GM18519 (cell line): ENCODE results near the gene TUBB1.

Source experiments
- ATAC-seq: cut with Tn5 transposase; IDR thresholded peaks from one replicate; pipeline ENCODE4 v1.9.1; 2021; ENCODE audit warnings: mild to moderate bottlenecking, moderate library complexity; ENCODE audit not compliant: unreplicated experiment, low FRiP score

TUBB1 gene

DNA sequence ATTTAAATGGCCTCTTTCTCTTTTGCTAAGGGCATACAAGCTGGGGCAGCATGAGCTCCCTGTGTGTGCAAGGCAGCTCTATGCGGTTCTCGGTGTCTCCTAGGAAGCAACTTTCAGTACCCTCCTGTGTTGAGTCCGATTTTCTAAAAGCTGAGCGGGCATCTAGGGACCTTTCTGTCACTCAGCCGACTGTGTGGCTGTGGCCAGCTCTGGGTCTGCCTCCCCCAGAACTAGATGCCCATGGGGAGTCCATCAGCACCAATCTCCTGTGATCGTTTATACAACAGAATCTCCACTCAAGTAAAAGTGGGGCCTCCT, 30.7 kb upstream of the TUBB1 start:
- no peak for ATAC-seq

DNA sequence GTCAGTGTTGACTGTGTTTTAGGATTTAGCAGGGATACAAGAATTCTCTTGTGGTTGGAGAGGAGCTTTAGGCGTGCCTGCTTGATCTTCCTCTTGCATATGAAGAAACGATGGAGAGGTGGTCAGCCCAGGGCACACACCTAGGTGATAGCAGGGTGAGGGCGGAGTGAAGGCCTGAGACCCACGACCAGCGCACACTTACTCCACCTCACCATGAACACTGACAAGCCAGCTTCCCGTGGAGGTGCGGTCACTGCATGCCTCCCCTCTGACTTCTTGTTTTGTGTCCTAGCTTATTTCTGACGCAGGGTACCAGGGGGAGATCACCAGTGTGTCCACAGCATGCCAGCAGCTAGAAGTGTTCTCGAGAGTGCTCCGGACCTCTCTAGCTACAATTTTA, 30.0 kb upstream of the TUBB1 start:
- ATAC-seq, result no peak

DNA sequence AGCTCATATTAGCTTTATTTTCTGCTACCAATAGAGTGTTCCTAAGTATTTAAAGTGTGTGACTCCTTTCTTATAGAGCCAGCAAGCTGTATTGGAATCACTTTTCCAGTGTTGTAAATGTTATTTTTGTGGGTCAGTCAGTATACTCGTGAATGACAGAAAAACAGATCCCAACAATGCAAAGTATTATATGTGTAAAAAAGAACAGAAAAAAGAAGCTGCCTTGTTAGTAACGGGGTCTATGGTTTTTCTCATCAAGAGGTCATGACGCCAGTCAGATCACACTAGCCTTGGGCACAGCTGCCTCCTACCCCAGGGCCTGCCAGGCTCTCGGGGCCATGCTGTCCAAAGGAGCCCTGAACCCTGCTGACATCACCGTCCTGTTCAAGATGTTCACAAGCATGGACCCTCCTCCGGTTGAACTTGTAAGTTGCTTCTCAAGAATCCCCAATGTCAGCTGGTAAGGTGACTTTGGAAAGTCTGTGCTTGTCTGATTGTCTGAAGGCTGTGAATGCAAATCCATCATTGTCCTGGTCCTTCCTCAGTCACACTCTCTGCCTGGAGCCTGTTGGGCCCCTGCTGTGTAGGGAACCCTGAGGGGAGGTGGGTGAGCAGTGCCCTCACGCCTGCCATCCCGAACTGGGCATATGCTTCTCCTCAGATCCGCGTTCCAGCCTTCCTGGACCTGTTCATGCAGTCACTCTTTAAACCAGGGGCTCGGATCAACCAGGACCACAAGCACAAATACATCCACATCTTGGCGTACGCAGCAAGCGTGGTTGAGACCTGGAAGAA, 28.4 kb upstream of the TUBB1 start:
- ATAC-seq, result no peak

DNA sequence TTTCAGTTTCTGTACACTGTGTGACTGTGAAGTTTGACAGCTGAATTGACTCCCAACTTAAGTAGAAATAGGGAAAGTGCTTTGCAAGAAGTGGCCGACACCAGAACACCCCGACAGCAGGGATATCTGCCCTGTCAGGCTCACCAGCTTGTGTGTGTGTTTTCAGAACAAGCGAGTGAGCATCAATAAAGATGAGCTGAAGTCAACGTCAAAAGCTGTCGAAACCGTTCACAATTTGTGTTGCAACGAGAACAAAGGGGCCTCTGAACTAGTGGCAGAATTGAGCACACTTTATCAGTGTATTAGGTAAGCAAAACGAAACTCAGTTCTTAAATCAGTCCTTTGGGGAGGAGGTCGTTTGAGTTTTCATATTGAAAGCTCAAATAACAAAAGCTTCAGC, 27.5 kb upstream of the TUBB1 start:
- ATAC-seq, result no peak

DNA sequence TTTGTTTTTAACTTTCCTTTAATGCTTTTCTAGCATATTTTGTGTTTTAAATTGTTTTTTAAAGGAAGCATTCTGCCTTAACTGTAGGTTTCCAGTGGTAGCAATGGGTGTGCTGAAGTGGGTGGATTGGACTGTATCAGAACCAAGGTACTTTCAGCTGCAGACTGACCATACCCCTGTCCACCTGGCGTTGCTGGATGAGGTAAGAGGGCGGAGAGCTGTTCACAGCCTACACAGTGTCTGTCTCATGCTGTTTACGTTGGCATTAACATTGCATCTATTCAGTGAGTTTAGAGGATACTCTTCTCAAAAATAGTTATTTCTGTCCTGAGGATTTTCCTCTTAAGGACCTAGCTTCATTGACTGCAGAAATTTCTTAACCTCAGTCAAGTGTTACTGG, 26.3 kb upstream of the TUBB1 start:
- no peak for ATAC-seq

DNA sequence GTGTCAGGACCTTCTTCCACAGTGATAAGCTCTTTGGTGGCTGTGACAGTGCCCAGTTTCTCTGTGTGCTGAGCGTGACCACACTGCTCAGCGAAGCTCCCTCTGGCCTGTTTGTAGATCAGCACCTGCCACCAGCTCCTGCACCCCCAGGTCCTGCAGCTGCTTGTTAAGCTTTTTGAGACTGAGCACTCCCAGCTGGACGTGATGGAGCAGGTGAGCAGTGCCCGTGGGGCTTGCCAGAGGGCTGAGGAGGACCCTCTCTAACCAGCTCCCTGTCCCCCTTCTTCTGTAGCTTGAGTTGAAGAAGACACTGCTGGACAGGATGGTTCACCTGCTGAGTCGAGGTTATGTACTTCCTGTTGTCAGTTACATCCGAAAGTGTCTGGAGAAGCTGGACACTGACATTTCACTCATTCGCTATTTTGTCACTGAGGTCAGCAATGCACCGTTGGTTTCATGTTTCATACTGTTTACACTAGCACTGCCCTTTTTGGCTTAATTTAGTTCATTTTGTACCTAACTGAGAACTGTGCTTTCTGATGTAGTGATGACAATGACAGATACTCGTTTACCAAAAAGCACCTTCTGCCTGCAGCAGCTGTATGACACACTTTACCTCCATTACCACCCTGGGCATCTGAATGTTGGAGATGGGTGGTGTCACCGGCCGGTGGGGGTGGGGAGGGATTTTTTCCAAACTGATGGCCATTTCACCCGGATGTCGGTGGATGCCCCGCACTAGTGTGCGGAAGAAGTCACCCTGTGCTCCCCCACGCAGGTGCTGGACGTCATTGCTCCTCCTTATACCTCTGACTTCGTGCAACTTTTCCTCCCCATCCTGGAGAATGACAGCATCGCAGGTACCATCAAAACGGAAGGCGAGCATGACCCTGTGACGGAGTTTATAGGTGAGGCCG, 25.6 kb upstream of the TUBB1 start:
- ATAC-seq, result no peak

DNA sequence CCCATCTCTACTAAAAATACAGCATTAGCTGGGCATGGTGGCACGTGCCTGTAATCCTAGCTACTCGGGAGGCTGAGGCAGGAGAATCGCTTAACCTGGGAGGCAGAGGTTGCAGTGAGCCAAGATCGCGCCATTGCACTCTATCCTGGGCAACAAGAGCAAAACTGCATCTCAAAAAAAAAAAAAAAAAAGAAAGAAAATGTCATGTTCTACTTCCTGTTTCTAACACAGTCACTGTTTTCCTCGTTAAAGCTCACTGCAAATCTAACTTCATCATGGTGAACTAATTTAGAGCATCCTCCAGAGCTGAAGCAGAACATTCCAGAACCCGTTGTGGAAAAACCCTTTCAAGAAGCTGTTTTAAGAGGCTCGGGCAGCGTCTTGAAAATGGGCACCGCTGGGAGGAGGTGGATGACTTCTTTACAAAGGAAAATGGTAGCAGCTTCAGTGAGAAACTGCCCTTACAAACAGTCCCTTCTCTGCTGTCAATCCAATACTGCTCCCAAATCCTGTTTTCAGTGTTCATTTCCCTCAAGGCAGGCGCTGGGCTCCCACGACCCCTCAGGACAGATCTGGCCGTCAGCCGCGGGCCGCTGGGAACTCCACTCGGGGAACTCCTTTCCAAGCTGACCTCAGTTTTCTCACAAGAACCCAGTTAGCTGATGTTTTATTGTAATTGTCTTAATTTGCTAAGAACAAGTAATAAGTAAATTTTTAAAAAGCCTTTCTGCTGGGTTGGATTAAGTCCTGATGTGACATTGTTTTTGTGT, 24.7 kb upstream of the TUBB1 start:
- ATAC-seq, result no peak

DNA sequence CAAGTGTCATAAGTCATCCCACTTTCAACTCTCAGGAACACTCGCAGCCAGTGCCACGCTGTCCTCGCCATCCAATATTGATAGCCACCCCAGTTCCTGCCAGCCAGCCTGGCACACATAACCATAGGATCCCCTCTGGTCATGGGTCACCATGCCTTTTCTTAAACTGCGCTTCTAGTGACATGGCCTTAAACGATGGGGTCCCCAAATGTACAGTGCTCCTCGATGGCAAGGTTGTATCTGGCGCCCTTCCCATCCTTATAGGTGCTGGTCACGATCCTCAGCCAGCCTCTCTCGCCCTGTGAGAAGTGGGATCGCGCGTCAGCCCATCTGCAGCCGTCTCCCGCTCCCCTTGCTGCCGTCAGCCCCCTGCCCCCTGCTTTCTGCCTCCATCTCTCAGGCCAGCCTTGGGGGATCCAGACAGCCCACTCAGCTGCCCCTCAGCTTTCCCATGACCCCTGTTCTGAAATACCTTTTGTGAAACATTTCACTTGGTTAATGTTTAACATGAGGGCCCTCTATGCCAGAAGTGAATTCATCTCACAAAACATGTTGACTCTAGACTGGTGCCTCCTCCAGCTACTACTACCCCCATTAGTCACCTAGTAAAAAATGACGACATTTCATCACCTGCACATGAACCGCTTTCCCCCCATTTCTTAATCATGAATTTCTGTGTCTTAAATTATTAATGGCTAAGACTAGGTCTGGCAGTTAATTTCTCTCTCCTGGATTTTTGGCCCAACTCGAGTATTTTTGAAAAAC, 23.6 kb upstream of the TUBB1 start:
- ATAC-seq, result no peak

DNA sequence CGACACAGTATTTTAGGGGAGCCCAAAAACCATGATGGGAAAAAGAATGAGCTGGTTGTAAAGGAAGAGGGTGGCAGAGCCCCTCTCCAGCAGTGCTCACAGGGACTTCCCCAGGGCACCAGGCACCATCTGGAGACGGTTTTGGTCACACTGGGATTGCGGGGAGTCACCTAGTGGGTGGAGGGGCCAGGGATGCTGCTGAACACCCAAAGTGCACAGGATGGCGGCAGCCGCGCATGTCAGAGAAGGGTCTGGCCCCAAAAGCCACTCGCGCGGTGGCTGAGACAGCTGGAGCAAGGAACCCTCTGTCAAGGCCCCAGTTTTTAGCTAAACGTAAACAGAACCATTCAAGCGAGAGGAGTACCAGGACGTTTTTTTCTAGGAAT, 23.0 kb upstream of the TUBB1 start:
- no peak for ATAC-seq

DNA sequence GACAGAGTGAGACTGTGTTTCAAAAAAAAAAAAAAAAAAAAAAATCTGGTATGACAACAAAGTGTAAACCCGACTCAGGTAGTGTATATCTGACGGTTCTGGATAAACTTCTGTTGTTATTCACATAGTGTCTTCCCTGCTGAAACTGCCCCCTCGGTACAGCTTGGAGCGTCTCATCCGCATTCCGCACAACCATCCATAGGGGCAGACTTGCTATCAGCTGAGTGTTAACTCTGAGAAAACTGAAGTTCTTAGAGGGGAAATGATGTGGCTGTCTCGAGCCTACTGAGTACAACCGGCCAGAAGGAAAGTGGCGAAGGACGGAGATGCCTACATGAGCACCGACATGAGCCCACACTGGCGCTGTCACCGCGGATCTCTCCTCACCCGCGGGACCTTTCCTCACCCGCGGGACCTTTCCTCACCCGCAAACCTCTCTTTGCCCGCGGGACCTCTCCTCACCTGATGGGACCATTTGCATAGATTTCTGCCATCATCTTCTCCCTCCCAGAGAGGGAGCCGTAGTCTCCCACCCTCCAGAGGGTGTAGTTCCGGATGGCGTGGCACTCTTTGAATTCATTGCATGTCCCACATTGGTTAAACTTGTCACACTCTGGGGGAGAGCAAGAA, 22.0 kb upstream of the TUBB1 start:
- ATAC-seq, result no peak

DNA sequence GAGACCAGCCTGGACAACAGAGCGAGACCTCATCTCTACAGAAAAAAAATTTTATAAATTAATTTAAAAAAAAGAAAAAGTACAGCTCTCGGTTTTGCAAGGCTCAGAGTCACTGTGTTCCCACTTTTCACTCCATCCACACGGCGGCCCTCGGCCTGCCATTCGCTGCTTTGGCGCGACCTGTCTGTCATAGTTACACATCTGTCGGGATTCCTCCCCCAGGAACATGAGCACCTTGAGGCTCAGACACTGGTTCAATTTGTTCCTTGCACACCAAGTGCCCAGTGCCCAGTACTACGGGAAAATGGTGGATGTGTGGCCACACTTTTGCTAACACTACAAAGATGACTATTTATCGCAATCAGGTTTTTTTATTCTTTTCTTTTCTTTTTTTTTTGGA, 20.6 kb upstream of the TUBB1 start:
- ATAC-seq, result no peak

DNA sequence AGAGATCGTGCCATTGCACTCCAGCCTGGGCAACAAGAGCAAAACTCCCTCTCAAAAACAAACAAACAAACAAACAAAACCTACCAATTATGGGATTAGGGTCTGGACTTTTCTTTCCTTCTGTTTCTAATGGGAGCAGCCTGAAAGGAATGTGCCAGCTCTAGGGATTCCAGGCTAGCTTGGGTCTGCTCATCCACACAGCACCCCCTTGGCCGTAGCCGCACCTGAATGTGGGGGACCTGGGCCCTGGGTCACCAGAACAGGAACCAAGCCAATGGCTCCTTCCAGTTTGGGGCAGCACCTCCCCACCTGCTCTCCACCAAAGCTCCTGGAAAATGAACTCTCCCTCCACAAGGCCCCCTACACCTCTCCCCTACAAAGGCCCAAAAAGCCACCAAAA, 18.9 kb upstream of the TUBB1 start:
- no peak for ATAC-seq

DNA sequence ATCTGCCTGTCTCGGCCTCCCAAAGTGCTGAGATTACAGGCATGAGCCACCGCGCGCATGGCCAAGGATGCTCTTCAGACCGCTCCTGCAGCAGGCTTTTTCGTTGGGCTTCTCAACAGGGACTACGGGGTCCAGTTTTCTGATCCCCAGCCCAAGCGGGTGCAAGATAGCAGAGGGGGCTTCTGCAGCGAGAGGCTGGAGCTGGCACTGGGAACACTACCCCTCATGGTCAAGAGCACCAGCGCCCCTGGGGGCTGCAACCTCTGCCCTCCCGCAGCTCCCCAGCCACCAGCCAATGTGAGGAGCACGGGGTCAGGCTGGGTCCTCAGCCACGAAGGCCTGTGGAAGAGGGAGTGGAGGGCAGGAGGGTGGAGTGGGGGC, 18.2 kb upstream of the TUBB1 start:
- no peak for ATAC-seq

DNA sequence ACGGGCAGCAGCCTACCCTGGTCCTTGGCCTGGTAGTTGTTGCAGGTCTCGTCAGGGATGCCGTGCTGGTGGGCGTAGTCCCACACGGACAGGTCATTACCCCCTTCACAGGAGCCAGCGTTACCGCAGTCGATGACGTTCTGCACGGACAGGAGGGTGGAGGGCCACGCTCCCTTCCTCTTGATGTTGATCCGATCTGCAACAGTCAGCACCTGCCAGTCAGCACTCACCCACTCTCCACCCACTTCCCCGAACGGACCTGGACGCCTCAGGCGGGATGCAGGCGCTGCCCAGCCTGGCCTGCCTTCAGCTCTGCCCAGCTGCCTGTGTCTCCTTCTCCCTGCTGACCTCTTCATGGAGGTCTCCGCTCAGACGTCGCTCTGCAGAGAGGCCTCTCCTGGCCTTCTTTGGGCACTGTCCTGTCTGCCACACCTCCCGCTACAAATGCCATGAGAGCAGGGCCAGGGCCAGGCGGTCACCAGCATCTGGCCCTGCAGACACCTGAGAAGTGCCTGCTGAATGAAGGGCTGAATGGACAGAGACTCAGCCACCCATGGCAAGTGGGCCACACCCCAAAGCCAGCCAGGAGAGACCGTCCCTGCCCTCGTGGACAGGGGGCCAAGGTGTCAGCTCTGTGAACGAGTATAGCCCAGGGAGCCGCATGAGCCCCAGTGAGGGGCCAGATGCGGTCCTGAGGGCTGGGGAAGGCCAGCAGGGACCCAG, 17.6 kb upstream of the TUBB1 start:
- no peak for ATAC-seq

DNA sequence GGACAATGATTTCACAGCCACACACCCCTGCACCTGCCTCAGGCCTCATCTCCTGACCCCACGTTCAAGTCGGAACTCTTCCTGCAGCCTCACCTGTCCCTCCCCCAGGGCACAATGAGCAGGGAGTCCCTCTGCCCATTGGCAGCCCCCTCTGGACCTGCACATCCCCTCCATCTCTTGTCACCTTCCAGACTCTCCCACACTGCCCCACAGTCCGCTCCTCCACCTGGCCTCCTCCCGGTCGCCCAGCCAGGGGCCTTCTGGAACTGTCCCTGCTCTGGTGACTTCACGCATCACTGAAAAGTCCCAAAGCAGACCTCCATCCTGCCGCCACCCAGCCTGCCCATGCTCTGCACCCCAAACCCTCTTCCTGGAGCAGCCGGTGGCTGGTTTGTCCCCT, 16.8 kb upstream of the TUBB1 start:
- no peak for ATAC-seq

DNA sequence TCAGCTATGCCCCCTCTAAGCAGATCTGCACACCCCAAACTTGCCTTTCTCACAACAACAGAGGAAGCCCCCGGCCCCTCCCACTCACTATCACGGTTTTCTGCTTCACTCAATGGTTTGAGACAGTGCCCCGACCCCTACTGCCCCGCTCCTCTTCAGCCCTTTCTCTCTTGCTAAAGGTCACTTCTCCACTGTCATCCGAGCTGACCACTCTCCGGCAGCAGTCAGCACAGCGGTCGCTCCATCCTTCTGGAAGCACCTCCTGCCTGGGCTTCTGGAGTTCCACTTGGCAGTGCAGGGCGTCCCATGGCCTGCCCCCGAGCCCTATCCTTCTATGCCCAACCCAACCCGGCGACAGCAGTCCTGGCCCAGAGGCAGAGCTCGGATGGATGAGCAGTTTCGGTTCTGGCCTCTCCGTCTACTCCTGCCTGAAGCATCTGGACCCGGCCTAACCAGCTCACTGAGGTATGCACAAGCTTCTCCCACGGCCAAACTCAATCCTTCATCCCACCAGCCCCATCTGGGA, 16.3 kb upstream of the TUBB1 start:
- no peak for ATAC-seq

DNA sequence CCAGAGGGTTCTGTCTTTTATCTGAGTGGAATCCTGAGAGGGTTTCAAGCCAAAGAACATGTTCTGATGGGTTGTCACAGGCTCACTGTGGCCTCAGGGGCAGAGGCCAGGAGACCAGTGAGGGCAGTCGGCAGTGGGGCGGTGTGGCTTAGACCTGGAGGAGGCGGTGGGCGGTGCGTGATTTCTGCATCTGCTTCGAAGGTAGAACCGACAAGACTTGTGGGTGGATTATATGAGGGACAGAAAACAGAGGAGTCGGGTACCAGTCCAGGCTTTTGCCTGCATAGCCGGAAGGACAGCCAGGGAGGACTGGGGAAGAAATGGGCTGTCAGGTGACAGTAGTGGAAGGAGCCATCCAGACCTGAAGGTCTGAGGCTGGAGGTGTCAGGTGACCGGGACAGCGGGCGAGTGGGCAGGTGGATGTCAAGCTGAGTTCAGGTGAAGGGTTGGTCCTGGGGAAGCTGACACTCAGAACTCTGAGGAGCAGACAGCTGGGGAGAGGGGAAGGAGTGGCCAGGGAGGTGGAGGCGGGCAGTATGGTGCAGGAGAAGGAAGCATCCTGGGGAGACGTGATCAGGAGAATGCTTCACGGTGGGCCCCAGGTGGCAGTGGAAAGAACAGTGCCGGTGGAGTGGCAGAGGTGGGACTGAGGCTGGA, 15.3 kb upstream of the TUBB1 start:
- no peak for ATAC-seq

DNA sequence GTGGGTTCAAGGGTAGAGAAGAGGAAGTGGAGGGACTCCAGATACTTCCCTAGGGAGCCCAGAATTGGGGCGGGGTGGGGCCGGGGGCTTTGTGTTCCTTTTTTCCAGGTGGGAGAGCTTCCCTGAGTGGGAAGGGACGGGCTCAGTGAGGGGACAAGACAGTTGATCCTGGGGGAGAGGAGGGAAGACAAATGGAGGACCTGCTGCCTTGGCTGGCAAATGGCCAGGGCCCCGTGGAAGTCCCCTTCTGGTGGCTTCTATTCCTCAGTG, 14.8 kb upstream of the TUBB1 start:
- no peak for ATAC-seq
